Endometrial microvascular endothelial cells (primary cell): ENCODE results near the gene PTOV1. TPM values are rescaled to one million over a fixed set of nuclear protein-coding genes. Genes with fewer than 3 reads are reported as not detected.

Experiments used
- in situ Hi-C: cut with HindIII; loops from 2 replicates; pipeline ENCODE4 v1.10.0; 2017; ENCODE audit warnings: low sequenced_read_pairs, low pct_unique_long_range_greater_than_20kb; ENCODE audit errors: inconsistent ontology term
- total RNA-seq: library from RNA; depleted of rRNA; stranded (reverse); fragments of >200 nt; gene quantifications from one replicate; pipeline ENCODE4 v1.2.3, GENCODE V29; 2015; ENCODE audit errors: inconsistent ontology term

Gene PTOV1
- total RNA-seq, 1 donor from 2014 or later, result 59.8 TPM

DNA sequence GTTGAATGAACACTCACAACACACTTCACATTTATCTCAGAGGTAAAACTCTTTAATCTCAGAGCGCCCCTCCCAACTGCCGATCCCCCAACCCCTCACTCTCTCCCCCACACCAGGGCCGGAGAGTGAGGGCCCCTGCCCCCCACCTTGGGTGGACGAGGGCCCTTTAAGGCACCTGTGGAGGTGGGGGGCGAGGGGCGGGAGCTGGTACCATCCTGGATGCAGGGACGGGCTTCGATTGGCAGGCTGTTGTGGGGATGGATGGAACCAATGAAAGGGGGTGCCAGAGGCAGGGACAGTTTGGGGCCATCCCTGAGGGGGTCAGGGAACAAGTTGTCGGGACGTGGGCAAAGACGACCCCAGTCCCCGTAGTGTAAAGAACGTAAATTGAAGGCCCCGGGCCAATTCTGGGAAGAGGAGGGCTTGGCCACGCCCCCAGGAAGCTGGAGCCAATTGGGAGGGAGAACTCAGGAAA, 18.1 kb downstream of the PTOV1 start:
- in situ Hi-C loops, result no loop called here

GRCh38 chr19:49869484-49870308, 18.7 kb downstream of the PTOV1 start:
- in situ Hi-C loops, result no loop called here

DNA sequence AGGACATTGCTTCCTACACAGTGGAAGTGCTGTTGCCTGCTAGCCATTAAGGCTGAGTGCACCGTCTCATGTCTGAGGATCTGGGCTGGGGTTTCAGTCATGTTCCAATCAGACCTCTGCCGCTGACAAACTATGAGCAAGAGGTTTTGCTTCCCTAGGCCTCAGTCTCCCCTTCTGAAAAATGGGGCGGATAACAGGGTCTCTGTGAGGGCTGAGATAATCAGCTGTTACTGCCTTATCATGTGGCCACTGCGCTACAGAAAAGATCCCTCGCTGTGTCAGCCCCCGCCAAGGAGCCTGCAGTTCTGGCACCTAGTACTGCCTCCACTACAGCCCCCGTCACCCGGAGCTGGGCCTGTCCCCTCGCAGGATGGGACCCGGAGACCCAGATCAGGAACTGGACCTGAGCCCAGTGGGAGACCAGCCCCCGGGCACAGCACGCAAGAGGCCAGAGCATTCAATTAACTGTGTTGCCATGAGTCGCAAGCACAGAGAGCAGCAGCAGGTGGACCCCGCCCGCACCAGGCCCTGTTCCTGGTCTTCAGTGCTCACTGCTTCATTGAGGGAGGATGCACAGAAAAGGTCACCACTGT, 19.4 kb downstream of the PTOV1 start:
- in situ Hi-C loops, result no loop called here

GRCh38 chr19:49871349-49871985, 20.5 kb downstream of the PTOV1 start:
- in situ Hi-C loops, result no loop called here

DNA sequence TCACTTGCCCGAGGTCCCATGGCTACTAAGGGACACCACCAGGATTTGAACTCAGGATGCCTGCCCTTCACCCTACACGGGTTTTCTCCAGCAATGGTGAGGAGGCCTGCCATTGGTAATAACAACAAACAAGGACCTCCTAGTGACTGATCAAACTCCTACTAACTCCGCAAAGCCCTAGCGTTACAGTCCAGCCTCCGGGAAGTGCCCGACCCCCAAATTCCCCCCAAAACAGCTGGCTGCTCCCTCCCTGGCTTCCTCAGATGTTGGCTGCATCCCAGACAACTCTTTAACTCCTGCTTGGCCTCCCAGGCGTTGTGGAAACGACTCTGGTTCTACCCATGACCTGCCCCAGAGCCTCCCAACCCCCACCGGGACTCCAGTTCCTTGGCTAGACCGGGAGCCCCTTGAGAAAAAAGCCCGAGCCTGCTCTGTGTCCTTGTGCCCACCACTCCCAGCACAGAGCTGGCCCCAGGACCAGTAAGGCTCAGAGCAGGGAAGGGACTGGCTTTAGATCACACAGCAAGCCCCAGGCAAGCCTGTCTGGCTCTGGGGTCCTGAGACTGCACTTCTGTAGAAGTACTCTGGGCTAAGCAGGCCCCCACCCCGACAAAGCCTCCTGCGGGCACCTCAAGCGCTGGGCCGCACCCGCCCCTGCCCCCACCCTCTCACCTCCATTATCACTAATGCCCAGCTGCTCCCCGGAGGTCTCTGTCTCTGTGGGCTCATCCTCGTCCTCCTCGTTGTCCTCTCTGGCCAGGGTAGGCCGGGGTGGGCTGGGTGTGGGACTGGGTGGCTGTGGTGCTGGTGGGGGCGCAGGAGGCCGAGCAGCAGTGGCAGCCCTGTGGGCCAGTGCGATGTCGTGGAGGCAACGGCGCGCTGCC, 21.5 kb downstream of the PTOV1 start:
- in situ Hi-C loops, result no loop called here

DNA sequence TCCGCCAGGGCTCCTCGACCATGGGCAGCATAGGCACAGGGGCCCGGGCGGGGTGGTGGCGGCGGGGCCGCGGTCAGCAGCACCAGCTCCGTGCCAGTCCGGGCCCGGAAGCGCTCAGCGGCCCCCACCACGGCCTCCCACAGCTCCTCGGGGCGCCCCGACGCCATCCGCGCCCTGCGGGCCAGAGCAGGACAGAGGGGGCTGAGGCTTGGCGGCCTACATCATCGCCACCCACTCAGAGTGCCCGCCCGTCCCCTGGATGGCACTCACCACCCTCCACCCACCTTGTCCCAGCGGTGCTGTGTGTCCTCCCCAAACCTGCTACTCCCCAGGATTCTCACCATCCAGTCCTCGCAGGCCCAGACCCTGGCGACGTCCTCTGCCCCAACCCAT, 22.2 kb downstream of the PTOV1 start:
- in situ Hi-C loops, result no loop called here

DNA sequence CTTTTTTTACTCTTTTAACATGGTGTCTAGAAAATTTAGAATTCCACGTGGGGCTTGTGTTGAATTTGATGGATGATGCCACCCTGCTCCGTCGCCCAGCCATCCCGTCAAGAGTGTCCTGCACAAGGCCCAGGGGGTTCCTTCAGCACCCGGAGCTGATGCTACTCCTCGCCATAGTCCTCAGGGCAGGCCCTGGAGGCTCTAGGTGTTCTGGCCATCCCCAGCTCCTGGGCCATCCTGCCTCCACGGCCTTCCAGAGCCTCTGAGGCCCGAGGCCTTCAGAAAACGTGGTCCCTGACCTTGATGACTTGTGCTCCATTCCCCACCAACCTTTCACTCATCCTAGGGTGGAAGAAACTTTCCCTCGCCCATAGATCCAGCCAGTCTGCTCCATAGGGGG, 22.9 kb downstream of the PTOV1 start:
- in situ Hi-C loops, result no loop called here

DNA sequence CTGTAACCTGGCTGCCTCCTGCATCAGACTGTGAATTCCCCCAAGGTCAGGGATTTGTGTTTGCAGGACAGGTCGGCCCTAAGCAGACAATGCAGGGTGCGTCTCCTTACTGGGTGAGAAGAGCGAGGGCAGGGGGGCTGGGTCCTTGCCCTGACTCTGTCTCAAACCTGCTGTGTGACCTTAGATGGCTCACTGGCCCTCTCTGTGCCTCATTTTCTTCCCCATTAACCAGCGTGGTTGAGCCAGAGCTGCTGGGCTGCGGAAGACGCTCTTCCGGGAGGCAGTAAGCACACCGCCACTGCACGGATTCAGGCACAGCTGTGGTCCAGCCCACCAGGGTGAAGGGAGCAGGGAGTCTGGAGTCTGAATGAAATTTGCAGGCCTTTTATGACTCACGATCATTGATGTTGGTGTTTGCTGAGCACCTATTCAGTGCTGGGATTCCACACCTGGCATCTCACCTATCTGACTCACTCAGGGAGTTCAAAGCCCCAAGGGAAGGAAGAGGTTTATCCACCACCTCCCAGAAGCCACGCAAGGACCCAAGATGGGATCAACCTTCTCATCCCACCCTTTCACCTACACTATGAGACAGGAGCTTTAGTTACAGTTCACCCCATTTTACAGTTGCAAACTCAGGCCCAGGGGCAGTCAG, 23.7 kb downstream of the PTOV1 start:
- in situ Hi-C loops, result no loop called here

DNA sequence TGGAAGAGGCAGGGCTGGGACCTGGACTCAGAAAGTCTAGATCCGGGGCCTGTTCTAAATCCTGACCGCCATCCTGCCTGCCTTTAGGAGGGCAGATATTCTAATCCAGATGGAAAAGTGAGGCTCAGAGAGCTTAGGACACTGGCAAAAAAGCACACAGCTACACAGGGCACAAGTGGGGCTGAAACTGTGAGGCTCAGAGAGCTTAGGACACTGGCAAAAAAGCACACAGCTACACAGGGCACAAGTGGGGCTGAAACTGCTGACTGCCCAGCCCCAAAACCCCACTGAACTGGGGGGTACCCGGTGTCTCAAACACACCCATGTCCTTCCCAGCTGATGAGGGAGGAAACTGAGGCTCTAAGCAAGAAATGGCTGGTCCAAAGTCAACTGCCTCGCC, 24.2 kb downstream of the PTOV1 start:
- in situ Hi-C loops, result no loop called here

DNA sequence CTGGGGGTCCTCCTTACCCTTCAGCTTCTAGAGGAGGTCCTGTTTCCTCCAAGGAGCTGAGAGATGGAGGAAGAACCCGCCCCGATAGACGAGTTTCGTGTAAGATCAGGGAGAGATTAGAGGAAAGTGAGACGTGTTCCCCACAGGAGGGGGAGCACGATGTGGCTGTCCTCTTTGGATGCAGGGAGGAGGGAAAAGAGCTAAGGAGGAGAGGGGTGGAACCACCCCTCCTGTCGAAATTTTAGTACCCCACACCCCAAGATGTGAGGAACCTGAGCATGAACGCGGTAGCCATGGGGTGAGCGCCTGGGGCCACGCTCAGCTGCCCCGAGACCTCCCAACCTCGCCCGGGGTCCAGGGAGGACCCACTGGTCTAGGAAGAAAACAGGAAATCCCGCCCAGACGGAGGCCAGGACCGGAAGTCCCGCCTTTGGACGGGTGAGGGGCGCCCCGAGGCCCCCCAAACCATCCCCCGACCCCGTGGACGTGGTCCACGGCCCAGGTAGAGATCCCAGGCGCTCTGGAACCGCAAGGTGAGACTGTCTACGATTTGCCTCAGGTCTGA, 25.0 kb downstream of the PTOV1 start:
- in situ Hi-C loops, result no loop called here

DNA sequence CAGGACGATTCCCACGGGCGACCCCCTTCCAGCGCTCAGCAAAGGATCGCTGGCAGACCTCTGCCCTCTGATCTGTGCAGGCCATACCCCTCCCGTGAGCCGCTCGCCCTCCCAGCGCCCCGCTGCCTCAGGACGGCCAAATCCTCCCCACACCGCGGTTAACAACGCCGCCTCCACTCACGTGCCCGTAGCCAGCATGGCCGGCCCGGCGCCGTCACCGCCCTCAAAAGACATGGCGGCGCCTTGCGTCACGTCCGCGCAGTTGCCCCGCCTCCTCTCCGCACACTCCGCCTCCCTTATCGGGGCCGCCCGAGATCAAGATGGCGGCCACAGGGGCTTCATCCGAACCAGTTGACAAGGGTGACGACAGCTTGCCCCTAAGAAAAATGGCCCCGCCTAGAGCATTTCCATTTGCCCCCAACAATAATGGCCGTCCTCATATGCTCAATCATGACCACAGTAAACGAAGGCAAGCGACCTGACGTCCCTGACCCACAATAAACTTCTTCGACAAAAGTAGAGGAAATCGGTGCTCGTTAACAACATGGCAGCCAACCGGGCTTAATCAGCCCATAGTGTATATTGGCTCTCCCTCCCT, 25.6 kb downstream of the PTOV1 start:
- in situ Hi-C loops, result no loop called here

DNA sequence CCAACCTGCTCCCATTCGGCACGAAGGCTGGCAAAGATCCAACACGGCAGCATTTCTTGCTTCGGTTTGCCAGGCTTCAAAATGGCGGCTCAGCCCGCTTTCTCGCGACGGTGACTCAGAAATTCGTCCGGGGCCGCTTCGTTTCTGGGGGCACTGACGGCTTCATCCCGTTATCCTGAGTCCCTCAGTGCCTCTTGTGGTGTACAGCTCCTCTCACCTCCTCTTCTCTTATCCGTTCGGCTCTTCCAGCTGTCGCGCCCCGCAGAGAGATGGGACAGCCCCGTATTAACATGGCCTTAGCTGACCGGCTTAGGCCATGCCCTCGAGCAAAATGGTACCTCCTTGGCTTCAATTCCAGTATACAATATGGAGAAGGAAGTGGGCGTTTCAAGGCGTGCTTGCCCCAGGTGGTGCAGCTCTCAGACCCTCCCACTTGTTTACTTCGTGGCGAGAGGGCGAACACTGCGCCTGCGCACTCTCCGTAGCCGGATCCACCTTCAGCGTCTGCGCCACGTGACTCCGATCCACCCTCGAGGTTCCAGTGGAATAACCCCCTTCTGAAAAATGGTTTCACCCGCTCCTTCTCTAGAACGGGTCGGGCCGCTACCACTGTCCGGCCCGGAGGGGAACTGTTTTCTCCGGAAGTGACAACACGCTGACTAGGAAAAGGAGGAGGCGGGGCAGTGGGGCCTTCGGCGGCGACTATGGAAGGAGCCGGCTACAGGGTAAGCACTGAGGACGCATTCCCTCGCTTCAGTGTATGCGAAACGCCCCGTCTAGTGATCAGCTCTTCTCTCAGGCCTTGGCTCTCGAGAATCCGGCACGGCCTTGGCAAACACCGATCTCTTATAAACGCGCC, 26.3 kb downstream of the PTOV1 start, which contains the start of the genes AKT1S1 and TBC1D17:
Gene AKT1S1, minus strand, starts transcription at position 336 of the 859 bp plus-strand sequence. CDS start 4,060 bp downstream, outside the sequence.
Gene TBC1D17, plus strand, starts transcription at position 683 of the 859 bp plus-strand sequence. Its CDS starts 22 bp downstream, at position 705.
- in situ Hi-C loops, result no loop called here

DNA sequence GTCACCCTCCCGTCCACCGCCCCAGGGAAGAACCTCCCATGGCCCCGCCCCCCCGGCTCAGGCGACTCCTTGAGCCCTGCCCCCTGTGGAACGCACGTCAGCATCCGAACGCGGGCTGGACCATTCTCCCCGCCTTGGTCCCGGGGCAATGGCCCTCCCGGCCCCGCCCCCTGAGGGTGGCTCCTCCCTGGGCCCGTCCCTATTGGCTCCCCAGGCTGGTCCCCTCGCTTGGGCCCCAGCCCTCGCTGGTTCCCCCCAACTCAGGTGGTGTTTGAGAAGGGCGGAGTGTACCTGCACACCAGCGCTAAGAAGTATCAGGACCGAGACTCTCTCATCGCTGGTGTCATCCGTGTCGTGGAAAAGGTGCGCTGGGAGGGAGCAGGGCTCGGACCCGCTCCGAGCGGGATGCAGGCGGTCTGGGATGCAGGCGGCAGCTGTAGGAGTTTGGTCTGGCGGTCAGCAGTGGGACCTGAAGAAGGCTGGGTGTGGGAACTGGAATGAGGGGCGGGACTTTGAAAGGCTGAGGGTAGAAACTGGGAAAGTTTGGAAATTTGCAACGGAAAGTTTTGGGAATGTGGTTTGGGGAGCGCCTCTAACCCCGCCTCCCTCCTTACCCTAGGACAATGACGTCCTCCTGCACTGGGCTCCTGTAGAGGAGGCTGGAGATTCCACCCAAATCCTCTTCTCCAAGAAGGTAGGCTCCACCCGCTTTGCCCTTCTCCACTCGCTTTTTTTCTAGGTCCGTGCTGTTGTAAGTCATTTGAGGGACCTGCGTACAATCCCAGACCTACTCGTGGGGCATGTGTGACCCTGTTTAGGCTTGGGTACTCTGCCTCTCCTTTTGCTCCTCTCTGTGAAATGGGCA, 27.2 kb downstream of the PTOV1 start:
- in situ Hi-C loops, result no loop called here

GRCh38 chr19:49878744-49879070, 27.7 kb downstream of the PTOV1 start:
- in situ Hi-C loops, result no loop called here

DNA sequence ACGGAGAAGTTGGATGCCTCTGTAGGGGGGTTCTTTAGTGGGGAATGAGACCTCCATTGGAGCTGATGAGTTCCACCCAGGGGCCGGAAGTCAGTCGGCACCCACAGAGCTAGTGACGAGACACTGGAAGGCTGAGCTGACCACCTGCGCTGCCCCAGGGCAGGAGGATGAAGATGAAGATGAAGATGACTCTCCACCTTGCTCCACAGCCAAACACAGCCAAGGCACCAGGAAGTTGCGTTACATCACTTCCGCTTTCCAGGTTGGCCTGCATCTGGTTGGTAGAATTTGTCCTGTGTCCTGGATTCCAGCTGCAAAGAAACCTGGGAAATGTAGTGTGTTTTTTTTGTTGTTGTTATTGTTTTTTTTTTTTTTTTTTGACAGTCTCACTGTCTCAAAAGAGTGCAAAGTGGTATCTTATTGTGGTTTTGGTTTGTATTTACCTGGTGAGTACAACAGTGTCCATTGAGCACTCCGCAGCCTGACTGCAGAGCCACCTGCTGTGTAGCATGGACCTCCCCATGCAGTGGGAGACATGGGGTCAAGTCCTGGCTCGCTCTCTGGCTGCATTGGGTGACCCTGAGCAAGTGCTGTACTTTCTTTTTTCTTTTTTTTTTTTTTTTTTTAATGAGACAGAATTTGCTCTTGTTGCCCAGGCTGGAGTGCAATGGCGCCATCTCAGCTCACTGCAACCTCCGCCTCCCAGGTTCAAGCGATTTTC, 28.4 kb downstream of the PTOV1 start:
- in situ Hi-C loops, result no loop called here
